Endothelial cell (in vitro differentiated cells): ENCODE measurements around the gene CTU1. TPM values are rescaled to one million over a fixed set of nuclear protein-coding genes. Genes with fewer than 3 reads are reported as not detected.

Experiments used
- DNase-seq: peaks from one replicate; pipeline ENCODE4 v3.0.0; 2021; ENCODE audit warnings: low spot score
- H3K27ac Mint-ChIP-seq: one replicate; pipeline ENCODE4 v1.8.0; 2021; ENCODE audit warnings: mixed read lengths, inconsistent platforms; ENCODE audit not compliant: unreplicated experiment
- H3K27me3 Mint-ChIP-seq: one replicate; pipeline ENCODE4 v1.8.0; 2021; ENCODE audit warnings: mild to moderate bottlenecking, moderate library complexity, mixed read lengths, inconsistent platforms; ENCODE audit not compliant: unreplicated experiment
- H3K36me3 Mint-ChIP-seq: one replicate; pipeline ENCODE4 v1.8.0; 2021; ENCODE audit warnings: mild to moderate bottlenecking, low read depth, mixed read lengths, inconsistent platforms; ENCODE audit not compliant: unreplicated experiment
- H3K4me1 Mint-ChIP-seq: one replicate; pipeline ENCODE4 v1.8.0; 2021; ENCODE audit warnings: mild to moderate bottlenecking, mixed read lengths, inconsistent platforms; ENCODE audit not compliant: unreplicated experiment
- H3K4me3 Mint-ChIP-seq: one replicate; pipeline ENCODE4 v1.8.0; 2021; ENCODE audit warnings: mild to moderate bottlenecking, mixed read lengths, inconsistent platforms; ENCODE audit not compliant: unreplicated experiment
- H3K9me3 Mint-ChIP-seq: one replicate; pipeline ENCODE4 v1.8.0; 2021; ENCODE audit warnings: mixed read lengths, inconsistent platforms; ENCODE audit not compliant: unreplicated experiment
- CTCF ChIP-seq: fragments of 200-600 bp; sonication (generic); IDR thresholded peaks from one replicate; pipeline ENCODE4 v1.5.0; 2021; ENCODE audit warnings: antibody characterized with exemption; ENCODE audit not compliant: unreplicated experiment
- total RNA-seq: library from RNA; stranded (reverse); fragmentation: NEBNext Ultra II Directional; extraction: Animal tissue kit (Norgen Biotek cat#: 25700); gene quantifications from one replicate; pipeline ENCODE4 v1.2.1, GENCODE V29; 2021; ENCODE audit not compliant: unreplicated experiment

CTU1 gene
- total RNA-seq, 1 donor from 2014 or later = 5.4 TPM

GRCh38 chr19:51131780-51132680, 23.8 kb upstream of the CTU1 start:
- no peak for TF ChIP-seq CTCF
- no peak for DNase-seq
- Mint-ChIP-seq H3K4me1 (peaks cover 41% of the 10 kb centered on the region), H3K9me3 (no peaks in the 10 kb centered on the region), H3K27me3 (peaks cover 4% of the 10 kb centered on the region), H3K36me3 (peaks cover 3% of the 10 kb centered on the region), H3K4me3 (no peak overlapping the region), H3K27ac (no peak overlapping the region)

GRCh38 chr19:51129716-51130115, 21.5 kb upstream of the CTU1 start:
- no peak for TF ChIP-seq CTCF
- Mint-ChIP-seq H3K27me3 (peaks cover 4% of the 10 kb centered on the region), H3K36me3 (no peaks in the 10 kb centered on the region), H3K27ac (peak overlapping the region; percentile 37), H3K9me3 (no peaks in the 10 kb centered on the region), H3K4me3 (no peak overlapping the region), H3K4me1 (peaks cover 46% of the 10 kb centered on the region)
- no peak for DNase-seq

- Mint-ChIP-seq H3K27ac (peak overlapping the region; percentile 86), H3K9me3 (no peaks in the 10 kb centered on the region), H3K36me3 (no peaks in the 10 kb centered on the region), H3K4me3 (no peak overlapping the region), H3K27me3 (peaks cover 7% of the 10 kb centered on the region), H3K4me1 (peaks cover 55% of the 10 kb centered on the region)
- no peak for DNase-seq
- TF ChIP-seq CTCF = no peak
These were observed 20.0 kb upstream of the CTU1 start for GRCh38 chr19:51128227-51128626.

- no peak for DNase-seq
- Mint-ChIP-seq H3K36me3 (no peaks in the 10 kb centered on the region), H3K9me3 (no peaks in the 10 kb centered on the region), H3K27me3 (peaks cover 7% of the 10 kb centered on the region), H3K4me3 (no peak overlapping the region), H3K4me1 (peaks cover 56% of the 10 kb centered on the region), H3K27ac (peak overlapping the region; percentile 82)
- TF ChIP-seq CTCF = no peak
These were observed 19.5 kb upstream of the CTU1 start for GRCh38 chr19:51127755-51128154.

GRCh38 chr19:51127032-51127431, 18.8 kb upstream of the CTU1 start:
- no peak overlapping the region for H3K4me3 Mint-ChIP-seq
- peaks cover 52% of the 10 kb centered on the region for H3K4me1 Mint-ChIP-seq
- no peak for TF ChIP-seq CTCF
- H3K27ac Mint-ChIP-seq = peak overlapping the region; percentile 30
- H3K9me3 Mint-ChIP-seq = no peaks in the 10 kb centered on the region
- peaks cover 8% of the 10 kb centered on the region for H3K27me3 Mint-ChIP-seq
- H3K36me3 Mint-ChIP-seq = no peaks in the 10 kb centered on the region
- DNase-seq = no peak
